GM08714 (cell line): ENCODE results near the gene GALNT15.

ENCODE experiments used
- H3K4me3 ChIP-seq: fragments of 200-500 bp; sonication (Bioruptor generic); 2 replicates; pipeline ENCODE4 v1.5.1; 2014; ENCODE audit warnings: mild to moderate bottlenecking, low read length, inconsistent platforms
- ZNF274 ChIP-seq: IDR thresholded peaks from 2 replicates; pipeline ENCODE4 v1.6.1; 2012; ENCODE audit warnings: mild to moderate bottlenecking, low read depth, low read length

GALNT15 gene

GRCh38 chr3:16145176-16145575 lies 29.3 kb upstream of the GALNT15 start:
- no peak for TF ChIP-seq ZNF274
- no peak overlapping the region for H3K4me3 ChIP-seq

DNA sequence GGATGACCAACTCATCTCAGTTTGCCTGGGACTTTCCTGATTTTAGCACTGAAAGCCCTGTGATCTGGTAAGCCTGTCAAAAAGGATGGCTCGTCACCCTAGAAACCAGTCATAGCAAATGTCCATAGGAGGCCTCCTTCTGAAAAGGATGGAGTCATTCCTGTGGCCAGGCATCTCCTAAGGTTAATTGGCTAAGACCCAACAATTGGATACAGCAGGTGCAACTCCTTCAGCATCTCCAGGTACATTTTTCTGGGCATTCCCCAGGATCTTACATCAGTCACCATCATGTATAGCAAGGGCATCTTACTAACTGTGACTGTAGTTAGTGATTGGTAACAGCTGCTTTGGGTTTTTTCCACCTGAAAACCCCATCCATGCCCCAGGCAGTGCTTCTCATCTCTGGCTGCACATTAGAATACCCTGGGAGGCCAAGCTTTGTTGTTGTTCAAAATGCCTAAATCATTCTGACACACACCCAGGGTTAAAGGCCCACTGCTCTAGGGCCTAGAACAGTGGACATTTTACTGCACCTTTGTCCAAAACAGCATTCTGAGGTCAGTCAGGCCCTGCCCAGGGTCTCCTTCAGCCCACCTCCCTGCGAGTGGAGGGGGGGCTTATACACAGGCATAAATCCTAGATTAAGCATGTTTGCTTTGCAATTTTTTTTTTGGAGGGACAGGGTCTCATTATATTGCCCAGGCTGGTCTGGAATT lies 28.3 kb upstream of the GALNT15 start:
- TF ChIP-seq ZNF274: no peak
- no peak overlapping the region; the same call in 1 of the 2 replicates for H3K4me3 ChIP-seq

- TF ChIP-seq ZNF274: no peak
- H3K4me3 ChIP-seq: no peak overlapping the region
Observed at GRCh38 chr3:16147220-16147994, 27.1 kb upstream of the GALNT15 start.

DNA sequence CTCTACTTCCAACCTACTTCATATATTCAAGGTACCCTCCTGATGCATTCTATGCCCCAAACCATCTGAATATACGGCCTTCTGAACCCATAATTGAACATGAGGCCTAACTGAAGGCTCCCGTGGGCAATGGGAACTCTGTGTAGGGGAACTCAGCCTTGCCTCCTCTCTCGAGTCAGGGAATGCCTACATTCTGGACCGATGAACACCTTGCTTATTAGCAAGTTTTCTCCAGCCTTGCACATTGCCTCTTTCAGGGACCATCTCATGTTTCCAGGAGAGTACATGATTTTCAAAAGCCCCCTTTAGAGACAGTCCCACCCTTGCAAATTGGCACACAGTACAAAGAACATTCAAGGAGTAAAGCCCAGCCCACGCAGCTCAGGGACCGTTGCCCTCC lies 26.3 kb upstream of the GALNT15 start:
- no peak for TF ChIP-seq ZNF274

GRCh38 chr3:16148783-16149182 lies 25.7 kb upstream of the GALNT15 start:
- H3K4me3 ChIP-seq: no peak overlapping the region
- TF ChIP-seq ZNF274: no peak

More for the DNA sequence above, 26.3 kb upstream of the GALNT15 start:
- no peak overlapping the region for H3K4me3 ChIP-seq

DNA sequence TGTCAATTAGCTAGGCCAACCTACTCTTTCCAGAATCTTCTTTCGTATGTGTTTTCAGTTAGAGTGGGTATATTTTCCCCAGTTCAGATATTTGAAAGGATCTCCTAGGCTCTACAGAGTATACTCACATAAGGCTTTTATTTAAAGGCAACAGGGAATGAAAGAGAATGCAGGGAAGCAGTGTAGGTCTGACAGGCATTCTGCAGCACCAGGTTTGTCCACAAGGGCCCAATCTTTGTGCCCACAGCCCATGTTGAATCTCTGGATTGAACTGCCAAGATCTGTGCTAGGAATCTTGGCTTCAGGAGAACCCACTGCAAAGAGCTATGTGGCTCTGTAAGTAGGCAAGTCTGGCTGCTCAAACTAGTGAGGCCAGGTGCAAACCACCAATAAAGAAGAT lies 24.2 kb upstream of the GALNT15 start:
- TF ChIP-seq ZNF274: no peak
- H3K4me3 ChIP-seq: no peak overlapping the region

GRCh38 chr3:16151109-16151508 lies 23.4 kb upstream of the GALNT15 start:
- no peak overlapping the region for H3K4me3 ChIP-seq
- TF ChIP-seq ZNF274: no peak

GRCh38 chr3:16168211-16168610 lies 6.3 kb upstream of the GALNT15 start:
- no peak for TF ChIP-seq ZNF274
- no peak overlapping the region for H3K4me3 ChIP-seq

DNA sequence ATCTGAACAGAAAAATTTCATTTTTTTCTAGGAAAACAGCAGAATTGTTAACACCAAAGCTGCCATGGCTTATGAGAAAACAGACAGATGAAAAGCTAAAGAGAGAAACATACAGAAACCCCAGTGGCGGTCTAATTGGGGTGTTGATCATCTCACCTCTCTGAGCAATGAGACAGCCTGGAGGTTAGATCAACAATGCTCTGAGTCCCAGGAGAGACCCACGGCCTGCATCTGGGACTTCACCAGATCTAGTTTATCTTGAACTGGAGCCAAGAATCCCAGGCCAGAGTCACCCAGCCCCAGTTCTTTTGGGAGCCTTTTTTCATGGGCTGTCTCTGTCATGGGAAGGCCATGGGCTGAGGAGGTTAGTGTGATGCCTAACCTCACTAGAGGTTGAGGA lies 3.5 kb upstream of the GALNT15 start:
- no peak for TF ChIP-seq ZNF274
- no peak overlapping the region for H3K4me3 ChIP-seq

DNA sequence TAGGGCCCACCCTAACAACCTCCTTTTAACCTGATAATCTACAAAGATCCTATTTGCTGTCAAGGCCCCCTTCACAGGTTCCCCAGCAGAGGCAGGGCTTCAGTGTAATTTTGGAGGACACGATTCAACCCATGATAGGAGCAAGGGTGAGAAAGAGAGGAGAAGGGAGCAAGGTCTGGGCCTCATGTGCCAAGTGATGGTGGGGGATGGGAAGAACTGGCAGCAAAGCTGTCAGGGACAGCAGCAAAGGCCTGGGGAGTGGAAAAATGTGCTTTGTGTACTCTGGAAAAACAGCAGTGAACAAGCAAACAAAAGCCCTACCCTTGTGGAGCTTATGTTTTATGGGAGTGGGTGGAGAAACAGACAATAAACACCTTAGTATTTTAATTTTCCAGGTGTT lies 2.7 kb upstream of the GALNT15 start:
- TF ChIP-seq ZNF274: no peak
- no peak overlapping the region for H3K4me3 ChIP-seq

GRCh38 chr3:16173283-16174025 lies 1.0 kb upstream of the GALNT15 start:
- TF ChIP-seq ZNF274: no peak
- H3K4me3 ChIP-seq: no peak overlapping the region

DNA sequence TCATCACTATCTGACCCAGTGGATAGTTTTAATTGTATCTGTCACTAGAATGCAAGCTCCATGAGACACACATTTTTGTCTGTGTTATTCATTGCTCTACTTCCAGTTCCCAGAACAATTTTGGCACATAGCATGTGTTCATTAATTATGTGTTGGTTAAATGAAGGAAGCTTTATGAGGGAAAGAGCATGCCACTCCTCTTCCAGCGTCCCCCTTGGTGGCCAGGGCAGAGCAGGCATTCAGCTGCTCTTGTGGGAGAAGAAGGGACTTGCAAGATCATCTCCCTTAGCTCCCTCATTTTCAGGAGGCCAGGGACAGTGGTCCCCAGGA lies 489 bp upstream of the GALNT15 start:
- no peak overlapping the region for H3K4me3 ChIP-seq
- TF ChIP-seq ZNF274: no peak

DNA sequence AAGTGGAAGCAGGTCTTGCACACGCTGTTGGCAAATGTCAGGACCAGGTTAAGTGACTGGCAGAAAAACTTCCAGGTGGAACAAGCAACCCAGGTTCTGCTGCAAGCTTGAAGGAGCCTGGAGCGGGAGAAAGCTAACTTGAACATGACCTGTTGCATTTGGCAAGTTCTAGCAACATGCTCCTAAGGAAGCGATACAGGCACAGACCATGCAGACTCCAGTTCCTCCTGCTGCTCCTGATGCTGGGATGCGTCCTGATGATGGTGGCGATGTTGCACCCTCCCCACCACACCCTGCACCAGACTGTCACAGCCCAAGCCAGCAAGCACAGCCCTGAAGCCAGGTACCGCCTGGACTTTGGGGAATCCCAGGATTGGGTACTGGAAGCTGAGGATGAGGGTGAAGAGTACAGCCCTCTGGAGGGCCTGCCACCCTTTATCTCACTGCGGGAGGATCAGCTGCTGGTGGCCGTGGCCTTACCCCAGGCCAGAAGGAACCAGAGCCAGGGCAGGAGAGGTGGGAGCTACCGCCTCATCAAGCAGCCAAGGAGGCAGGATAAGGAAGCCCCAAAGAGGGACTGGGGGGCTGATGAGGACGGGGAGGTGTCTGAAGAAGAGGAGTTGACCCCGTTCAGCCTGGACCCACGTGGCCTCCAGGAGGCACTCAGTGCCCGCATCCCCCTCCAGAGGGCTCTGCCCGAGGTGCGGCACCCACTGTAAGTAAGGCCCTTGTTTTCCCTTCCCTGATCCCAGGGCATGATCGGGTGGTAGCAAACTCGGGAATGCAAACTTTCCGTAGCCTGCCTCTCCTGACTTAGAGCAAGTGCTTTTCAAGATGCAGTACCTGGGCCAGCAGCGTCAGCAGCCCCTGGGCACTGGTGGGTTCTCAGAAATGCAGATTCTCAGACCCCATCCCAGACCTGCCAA lies 759 bp downstream of the GALNT15 start:
- no peak overlapping the region for H3K4me3 ChIP-seq
- no peak for TF ChIP-seq ZNF274
